Upper lobe of left lung (tissue), 6 donors: ENCODE measurements around the gene FLT3LG. TPM values are rescaled to one million over a fixed set of nuclear protein-coding genes. Genes with fewer than 3 reads are reported as not detected.

Source experiments
- ATAC-seq, 2 donors: fragments of 200-7000 bp; cut with Tn5 transposase; one replicate each; pipeline ENCODE4 v1.9.1; 2022; ENCODE audit warnings: mild to moderate bottlenecking in 2 of 2, moderate library complexity in 2 of 2; ENCODE audit not compliant: low FRiP score in 2 of 2
- DNase-seq, 2 donors: peaks; one replicate each; pipeline ENCODE4 v3.0.0-alpha.2; 2019 to 2020
- H3K27ac ChIP-seq, 4 donors: fragments of 200-600 bp; sonication (generic); one replicate each; pipeline ENCODE4 v1.5.1; 2016 to 2019
- H3K27me3 ChIP-seq, 4 donors: fragments of 200-600 bp; sonication (generic); one replicate each; pipeline ENCODE4 v1.5.1; 2017 to 2019
- H3K36me3 ChIP-seq, 4 donors: fragments of 200-600 bp; sonication (generic); one replicate each; pipeline ENCODE4 v1.5.1; 2016 to 2019
- H3K4me1 ChIP-seq, 4 donors: fragments of 200-600 bp; sonication (generic); one replicate each; pipeline ENCODE4 v1.5.1; 2018 to 2019
- H3K4me3 ChIP-seq, 4 donors: fragments of 200-600 bp; sonication (generic); one replicate each; pipeline ENCODE4 v1.5.1; 2017 to 2019; ENCODE audit warnings: mild to moderate bottlenecking in 2 of 4, moderate library complexity in 1 of 4
- H3K9me3 ChIP-seq, 4 donors: fragments of 200-600 bp; sonication (generic); one replicate each; pipeline ENCODE4 v1.5.1; 2018 to 2019
- EP300 ChIP-seq, 4 donors: sonication (generic); formaldehyde crosslinking; IDR thresholded peaks; one replicate each; pipeline ENCODE4 v1.5.1; 2017; ENCODE audit warnings: antibody characterized with exemption in 4 of 4, control low read depth in 2 of 4
- POLR2A ChIP-seq, 4 donors: fragments of 450-650 bp; IDR thresholded peaks; one replicate each; pipeline ENCODE4 v1.5.1; 2016 to 2017; ENCODE audit warnings: antibody characterized with exemption in 4 of 4, mild to moderate bottlenecking in 2 of 4
- POLR2AphosphoS5 ChIP-seq, 2 donors: sonication (generic); formaldehyde crosslinking; IDR thresholded peaks; one replicate each; pipeline ENCODE4 v1.5.1; 2017; ENCODE audit warnings: antibody characterized with exemption in 2 of 2
- WGBS, 2 donors: methylation state at CpG; one replicate each; pipeline ENCODE4 v1.1.5; 2017 to 2018; 5-methylcytosine and 5-hydroxymethylcytosine counted together
- total RNA-seq, 6 donors: library from RNA; depleted of rRNA in 4 of 6; stranded (reverse); fragments of >200 nt in 4 of 6; gene quantifications; one replicate each; pipeline versions ENCODE4 v1.1.0 to v1.2.1, GENCODE V29; 2016 to 2021
- TF ChIP-seq, protein P1 (sequence below), 6 experiments: fragments of 450-650 bp in 4 of 6; fragments of 200-600 bp in 2 of 6; sonication (generic) in 2 of 6; IDR thresholded peaks; one replicate each; pipeline ENCODE4 v1.5.1; 2016 to 2019; ENCODE audit warnings: antibody characterized with exemption in 6 of 6
- donor health status: DM: no; HTN: no; CAD: no; lungs with moderate emphysema.
- donor health status: DM: no; HTN: yes; CAD: no; lungs with severe emphysema.

Gene FLT3LG
- total RNA-seq, 6 donors from 2014 or later, result 4.3 to 19.9 (median 9.9) TPM

DNA sequence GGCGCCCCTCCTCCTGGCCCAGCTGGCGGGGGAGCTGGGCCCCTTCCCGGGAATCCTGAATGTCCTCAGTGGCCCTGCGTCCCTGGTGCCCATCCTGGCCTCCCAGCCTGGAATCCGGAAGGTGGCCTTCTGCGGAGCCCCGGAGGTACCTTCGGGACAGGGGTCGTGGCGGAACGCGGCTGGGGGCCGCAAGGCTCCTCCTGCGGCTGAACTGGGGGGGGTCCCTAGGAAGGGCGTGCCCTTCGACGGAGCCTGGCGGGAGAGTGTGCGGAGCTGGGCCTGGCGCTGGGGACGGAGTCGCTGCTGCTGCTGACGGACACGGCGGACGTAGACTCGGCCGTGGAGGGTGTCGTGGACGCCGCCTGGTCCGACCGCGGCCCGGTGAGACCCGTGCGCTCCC is 12.4 kb upstream of the FLT3LG start:
- H3K27me3 ChIP-seq, result no peaks in the 10 kb centered on the region
- H3K4me3 ChIP-seq, result no peak overlapping the region
- DNase-seq, result peak in 1 of 2 donors; percentile 77
- no peaks in the 10 kb centered on the region for H3K9me3 ChIP-seq
- peaks cover 0 to 9% (median 8%) of the 10 kb centered on the region in 4 donors for H3K4me1 ChIP-seq
- H3K27ac ChIP-seq, result no peak overlapping the region
- TF ChIP-seq, protein P1, sequence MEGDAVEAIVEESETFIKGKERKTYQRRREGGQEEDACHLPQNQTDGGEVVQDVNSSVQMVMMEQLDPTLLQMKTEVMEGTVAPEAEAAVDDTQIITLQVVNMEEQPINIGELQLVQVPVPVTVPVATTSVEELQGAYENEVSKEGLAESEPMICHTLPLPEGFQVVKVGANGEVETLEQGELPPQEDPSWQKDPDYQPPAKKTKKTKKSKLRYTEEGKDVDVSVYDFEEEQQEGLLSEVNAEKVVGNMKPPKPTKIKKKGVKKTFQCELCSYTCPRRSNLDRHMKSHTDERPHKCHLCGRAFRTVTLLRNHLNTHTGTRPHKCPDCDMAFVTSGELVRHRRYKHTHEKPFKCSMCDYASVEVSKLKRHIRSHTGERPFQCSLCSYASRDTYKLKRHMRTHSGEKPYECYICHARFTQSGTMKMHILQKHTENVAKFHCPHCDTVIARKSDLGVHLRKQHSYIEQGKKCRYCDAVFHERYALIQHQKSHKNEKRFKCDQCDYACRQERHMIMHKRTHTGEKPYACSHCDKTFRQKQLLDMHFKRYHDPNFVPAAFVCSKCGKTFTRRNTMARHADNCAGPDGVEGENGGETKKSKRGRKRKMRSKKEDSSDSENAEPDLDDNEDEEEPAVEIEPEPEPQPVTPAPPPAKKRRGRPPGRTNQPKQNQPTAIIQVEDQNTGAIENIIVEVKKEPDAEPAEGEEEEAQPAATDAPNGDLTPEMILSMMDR (IDR thresholded peaks at IDR 0.05), result no peak
- TF ChIP-seq POLR2AphosphoS5 (IDR thresholded peaks at IDR 0.05) (no peak), POLR2A (IDR thresholded peaks at IDR 0.05) (no peak), EP300 (IDR thresholded peaks at IDR 0.05) (no peak)
- WGBS, 2 donors, result 99% methylated on average over 25 to 27 of the region's 37 CpGs
- ATAC-seq, result no peak
- H3K36me3 ChIP-seq, result peaks cover 0 to 60% (median 37%) of the 10 kb centered on the region in 4 donors

DNA sequence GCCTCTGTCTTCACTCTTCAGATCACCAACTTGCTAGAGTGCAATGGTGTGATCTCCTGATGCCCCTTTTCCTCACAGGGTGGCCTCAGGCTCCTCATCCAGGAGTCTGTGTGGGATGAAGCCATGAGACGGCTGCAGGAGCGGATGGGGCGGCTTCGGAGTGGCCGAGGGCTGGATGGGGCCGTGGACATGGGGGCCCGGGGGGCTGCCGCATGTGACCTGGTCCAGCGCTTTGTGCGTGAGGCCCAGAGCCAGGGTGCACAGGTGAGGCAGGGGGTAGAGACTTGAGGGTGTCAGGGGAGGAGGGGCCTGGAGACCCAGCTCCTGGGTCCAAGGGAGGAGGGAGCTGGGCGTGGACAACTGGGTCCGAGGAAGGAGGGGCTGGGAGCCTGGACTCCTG is 11.5 kb upstream of the FLT3LG start:
- Histone ChIP-seq H3K36me3 (peaks cover 0 to 63% (median 40%) of the 10 kb centered on the region in 4 donors), H3K27ac (no peak overlapping the region), H3K4me1 (peaks cover 0 to 9% (median 8%) of the 10 kb centered on the region in 4 donors), H3K27me3 (no peaks in the 10 kb centered on the region), H3K9me3 (no peaks in the 10 kb centered on the region), H3K4me3 (no peak overlapping the region)
- ATAC-seq (no peak), DNase-seq (peak in 1 of 2 donors; percentile 67)
- WGBS, 2 donors, result 85 to 94% methylated on average over 9 to 12 of the region's 12 CpGs
- TF ChIP-seq EP300 (IDR thresholded peaks at IDR 0.05) (no peak), POLR2AphosphoS5 (IDR thresholded peaks at IDR 0.05) (no peak), POLR2A (IDR thresholded peaks at IDR 0.05) (no peak)
- TF ChIP-seq, protein P1 (IDR thresholded peaks at IDR 0.05), result no peak

DNA sequence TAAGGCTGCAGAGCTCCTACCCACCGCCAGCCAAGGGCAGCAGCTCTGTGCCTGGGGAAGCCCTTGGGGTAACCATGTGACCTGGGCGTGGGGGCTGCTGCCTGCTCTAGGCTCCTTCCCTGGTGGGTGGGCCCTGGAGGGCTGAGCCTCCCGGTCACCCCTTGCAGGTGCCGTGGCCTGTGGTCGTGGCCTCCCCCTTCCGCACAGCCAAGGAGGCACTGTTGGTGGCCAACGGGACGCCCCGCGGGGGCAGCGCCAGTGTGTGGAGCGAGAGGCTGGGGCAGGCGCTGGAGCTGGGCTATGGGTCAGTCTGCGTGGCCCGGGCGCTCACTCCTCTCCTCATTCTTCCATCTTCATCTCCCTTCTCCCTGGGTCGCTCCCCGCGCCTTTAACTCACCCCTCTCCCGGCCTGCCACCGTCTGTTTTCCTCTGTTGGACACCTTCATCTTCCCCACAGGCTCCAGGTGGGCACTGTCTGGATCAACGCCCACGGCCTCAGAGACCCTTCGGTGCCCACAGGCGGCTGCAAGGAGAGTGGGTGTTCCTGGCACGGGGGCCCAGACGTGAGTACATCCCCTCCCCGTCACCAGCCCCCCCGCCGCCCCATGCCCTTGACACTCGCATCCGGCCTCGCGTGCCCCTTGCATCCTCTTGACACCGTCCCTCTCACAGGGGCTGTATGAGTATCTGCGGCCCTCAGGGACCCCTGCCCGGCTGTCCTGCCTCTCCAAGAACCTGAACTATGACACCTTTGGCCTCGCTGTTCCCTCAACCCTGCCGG is 9.9 kb upstream of the FLT3LG start:
- Histone ChIP-seq H3K4me1 (peaks cover 0 to 11% (median 9%) of the 10 kb centered on the region in 4 donors), H3K9me3 (no peaks in the 10 kb centered on the region), H3K36me3 (peaks cover 0 to 60% (median 40%) of the 10 kb centered on the region in 4 donors), H3K27ac (no peak overlapping the region), H3K4me3 (no peak overlapping the region), H3K27me3 (no peaks in the 10 kb centered on the region)
- 94 to 96% methylated on average over 30 to 37 of the region's 39 CpGs for WGBS, 2 donors
- no peak for TF ChIP-seq POLR2A (IDR thresholded peaks at IDR 0.05)
- TF ChIP-seq, protein P1 (IDR thresholded peaks at IDR 0.05), result no peak
- TF ChIP-seq EP300 (IDR thresholded peaks at IDR 0.05), result no peak
- TF ChIP-seq POLR2AphosphoS5 (IDR thresholded peaks at IDR 0.05), result no peak
- ATAC-seq (no peak), DNase-seq (peak in 1 of 2 donors; percentile 80)

DNA sequence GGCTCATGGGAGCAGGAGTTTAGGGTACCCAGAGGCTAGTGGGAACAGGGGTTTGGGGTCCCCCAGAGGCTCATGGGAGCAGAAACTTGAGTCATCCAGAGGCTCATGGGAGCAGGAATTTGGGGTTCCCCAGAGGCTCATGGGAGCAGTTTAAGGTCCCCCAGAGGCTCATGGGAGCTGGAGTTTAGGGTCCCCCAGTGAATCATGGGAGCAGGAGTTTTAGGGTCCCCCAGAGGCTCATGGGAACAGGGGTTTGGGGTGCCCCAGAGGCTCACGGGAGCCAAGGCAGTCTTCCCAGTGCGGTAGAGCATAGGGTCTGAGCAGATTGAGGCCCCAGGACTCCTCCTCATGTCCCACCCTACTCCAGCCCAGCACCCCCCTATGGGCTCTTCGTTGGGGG is 8.6 kb upstream of the FLT3LG start:
- DNase-seq (no peak), ATAC-seq (no peak)
- no peaks in the 10 kb centered on the region for H3K9me3 ChIP-seq
- TF ChIP-seq, protein P1 (IDR thresholded peaks at IDR 0.05), result no peak
- TF ChIP-seq POLR2AphosphoS5 (IDR thresholded peaks at IDR 0.05), result no peak
- no peak for TF ChIP-seq POLR2A (IDR thresholded peaks at IDR 0.05)
- no peak for TF ChIP-seq EP300 (IDR thresholded peaks at IDR 0.05)
- no peaks in the 10 kb centered on the region for H3K27me3 ChIP-seq
- H3K27ac ChIP-seq, result no peak overlapping the region
- peaks cover 0 to 18% (median 9%) of the 10 kb centered on the region in 4 donors for H3K4me1 ChIP-seq
- H3K4me3 ChIP-seq, result no peak overlapping the region
- WGBS, 2 donors, result 92% methylated on average over 3 of the region's 3 CpGs; no CpG with 5 or more reads in 1 of the 2 donors
- peaks cover 0 to 49% (median 33%) of the 10 kb centered on the region in 4 donors for H3K36me3 ChIP-seq
